Right kidney (tissue), 1 donor: ENCODE measurements around the gene KDM7A.

Experiments
- DNase-seq: peaks from one replicate; pipeline ENCODE4 v3.0.0-alpha.2; 2016

Gene KDM7A

DNA sequence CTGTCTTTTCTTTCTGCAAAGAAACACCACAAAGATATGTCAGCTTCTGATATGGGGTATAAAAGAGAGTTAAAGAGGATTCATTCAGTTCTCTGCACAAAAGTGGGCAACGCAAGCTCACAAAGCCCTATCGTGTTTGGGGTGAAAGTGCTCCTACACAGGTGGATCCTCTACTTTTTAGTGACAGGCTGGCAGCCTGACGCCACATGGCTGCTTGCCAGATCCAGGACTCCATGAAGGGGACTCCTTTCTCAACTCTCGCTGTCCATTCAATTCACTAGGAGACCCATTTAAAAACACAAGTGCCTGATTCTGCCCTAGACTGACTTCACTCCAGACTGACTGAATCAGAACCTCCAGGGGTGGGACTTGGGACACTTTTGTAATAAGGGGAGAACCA is 122.0 kb downstream of the KDM7A start:
- DNase-seq = no peak

DNA sequence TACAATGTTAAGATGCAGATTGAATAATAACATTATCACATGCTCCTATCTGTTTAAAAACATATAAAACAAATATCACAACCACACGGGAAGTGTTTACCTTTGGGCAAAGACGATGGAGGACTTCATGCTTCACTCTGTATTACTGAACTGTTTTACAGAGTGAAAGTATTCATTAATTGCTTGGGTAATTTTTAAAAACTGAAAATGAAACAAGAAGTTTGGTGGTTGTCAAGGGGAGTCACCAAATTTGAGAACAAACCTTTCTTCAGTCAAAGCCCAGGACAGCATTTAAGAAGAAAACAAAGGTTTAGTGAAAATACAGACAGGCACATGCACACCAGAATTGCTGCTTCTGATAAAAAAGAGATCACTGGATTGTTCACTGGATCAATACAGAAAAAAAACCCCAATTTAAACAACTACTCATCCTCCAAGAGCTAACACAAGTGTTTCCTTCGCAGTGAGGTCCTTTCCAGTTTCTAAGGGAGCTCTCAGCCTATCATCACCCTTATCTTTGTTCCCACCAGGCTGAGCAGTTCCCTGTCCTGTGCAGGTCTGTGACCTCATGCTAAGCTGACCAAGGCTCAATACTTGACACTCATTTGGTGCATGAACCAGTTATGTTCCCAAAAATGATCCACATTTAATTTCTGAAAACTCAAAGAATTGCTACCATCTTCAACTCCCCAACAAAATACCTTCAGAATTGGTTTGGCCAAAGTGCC is 122.8 kb downstream of the KDM7A start:
- DNase-seq = no peak

DNA sequence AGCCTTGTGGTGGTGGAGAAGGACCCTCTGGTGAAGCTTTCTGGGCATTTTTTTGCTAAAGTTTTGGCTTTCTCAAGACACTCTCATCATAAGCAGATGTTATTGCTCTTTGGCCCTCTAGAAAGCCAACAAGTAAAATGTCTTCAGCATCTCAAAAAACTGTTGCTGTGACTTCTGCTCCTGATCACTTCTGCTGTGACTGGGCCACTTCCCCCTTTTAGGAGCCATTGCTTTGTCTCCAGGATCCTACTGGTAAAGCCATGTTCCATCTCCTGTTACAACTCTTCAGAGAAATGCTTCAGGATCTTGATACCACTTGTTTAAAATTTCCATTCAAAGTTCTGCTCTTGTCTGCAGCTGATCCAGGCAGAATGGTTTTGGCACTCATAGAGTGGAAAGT is 125.0 kb downstream of the KDM7A start:
- no peak for DNase-seq

DNA sequence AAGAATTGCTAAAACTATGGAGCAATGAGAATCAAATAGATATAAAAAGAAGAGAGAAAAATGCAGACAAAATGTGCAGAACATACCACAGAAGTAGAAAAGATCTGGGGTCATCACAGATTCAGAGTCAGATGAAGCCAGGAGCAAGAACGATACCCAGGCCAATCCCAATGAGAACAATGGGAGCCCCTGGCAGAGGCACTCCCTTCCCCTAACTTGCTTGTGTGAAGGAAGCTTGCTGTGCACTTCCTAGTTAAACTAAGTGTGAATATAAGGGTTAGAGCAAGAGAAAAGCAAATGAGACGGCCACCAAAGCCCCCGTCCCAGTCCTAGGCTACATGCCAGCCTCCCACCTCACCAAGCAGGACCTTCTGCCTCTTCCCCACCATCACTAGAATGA is 126.7 kb downstream of the KDM7A start:
- no peak for DNase-seq

DNA sequence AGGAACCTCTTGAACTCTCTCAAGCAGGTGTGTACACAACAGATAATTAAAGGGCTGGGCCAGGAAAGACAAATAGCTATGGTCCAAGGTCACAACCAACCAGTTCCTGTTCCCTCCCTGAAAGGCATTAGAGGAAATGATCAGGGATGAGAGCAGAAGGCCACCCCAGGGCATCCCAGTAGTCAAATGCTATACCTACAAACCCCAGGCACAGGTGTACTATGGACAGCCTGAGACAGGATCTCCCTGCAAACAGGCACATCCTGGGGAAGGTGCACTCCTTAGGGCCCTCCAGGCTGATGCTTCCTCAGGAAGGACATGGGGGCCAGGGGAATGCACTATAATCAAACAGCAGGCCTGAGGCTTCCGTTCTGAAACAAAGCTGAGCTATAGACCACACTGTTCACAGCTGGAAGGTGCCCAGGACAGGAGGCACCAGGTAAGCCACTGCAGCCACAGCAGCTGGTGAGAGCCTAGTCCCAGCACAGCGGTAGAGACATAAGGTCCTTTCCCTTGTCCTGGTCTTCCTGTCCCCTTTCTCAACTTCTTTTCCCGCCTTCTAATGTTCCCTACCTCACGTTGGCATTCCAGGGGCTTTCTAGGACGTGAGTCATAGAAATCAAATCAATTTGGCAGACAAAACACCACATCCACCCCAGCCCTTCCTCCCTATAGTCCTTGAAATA is 127.3 kb downstream of the KDM7A start:
- no peak for DNase-seq

DNA sequence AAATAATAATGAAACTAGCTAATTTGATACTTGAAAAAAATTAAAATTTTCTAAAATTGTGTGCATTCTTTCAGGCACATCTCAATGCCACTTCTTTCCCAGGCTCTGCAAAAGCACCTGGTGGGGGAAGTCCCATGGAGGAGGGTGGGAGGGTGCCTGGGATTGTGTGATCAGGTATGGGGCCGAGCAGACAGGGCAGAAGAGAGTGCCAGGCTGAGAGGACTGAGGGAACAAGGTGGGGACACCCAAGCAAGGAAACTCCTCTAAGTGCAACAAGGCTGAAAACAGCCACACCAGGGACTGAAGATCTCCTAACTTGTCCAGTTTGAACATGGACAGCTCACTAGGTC is 127.8 kb downstream of the KDM7A start:
- no peak for DNase-seq

DNA sequence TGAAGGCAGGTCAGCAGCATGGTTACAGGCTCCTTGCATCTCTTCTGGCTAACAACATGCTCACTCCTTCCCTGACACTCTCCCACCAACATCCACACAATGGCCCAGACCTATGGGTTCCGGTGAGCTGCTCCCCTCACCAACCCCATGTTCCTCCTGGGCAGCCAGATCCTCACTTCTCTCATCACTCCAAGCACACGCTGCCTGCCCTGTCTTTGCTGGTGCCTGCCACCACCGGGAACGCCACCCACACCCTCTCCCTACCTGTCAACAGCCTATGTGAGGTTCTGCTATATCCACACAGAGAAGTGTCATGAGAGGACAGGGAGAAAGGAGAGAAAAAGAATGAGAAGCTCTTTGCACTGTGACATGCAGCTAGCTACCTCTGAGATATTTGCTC is 128.6 kb downstream of the KDM7A start:
- no peak for DNase-seq

DNA sequence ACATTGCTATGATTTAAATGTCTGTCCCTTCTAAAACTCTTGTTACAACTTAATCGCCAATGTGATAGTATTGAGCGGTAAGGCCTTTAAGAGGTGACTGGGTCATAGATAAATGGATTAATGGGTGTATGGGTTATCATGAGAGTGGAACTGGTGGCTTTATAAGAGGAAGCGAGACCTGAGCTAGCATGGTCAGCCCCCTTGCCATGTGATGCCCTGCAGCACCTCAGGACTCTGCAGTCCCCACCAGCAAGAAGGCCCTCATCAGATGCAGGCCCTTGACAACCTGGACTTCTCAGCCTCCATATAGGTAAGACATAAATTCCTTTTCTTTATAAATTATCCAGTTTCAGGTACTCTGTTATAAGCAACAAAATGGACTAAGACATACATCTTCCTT is 129.6 kb downstream of the KDM7A start:
- DNase-seq = no peak

DNA sequence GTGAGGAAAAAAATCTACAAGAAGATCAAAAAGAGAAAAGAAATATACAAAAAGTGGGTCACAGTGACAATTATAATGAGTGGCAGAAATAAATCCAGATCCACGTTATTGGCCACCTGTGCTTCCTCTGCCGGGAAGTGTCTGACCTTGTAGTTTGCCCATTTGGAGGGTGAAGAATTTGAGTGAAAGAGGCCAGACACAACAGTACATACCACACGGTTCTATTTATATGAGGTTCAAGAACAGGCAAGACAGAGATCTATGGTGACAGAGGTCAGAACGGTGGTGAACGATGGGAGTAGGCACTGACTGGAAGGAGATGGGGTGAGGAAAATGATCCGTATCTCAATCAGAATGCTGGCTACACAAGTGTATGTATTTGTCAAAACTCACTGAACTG is 131.1 kb downstream of the KDM7A start:
- DNase-seq = no peak

DNA sequence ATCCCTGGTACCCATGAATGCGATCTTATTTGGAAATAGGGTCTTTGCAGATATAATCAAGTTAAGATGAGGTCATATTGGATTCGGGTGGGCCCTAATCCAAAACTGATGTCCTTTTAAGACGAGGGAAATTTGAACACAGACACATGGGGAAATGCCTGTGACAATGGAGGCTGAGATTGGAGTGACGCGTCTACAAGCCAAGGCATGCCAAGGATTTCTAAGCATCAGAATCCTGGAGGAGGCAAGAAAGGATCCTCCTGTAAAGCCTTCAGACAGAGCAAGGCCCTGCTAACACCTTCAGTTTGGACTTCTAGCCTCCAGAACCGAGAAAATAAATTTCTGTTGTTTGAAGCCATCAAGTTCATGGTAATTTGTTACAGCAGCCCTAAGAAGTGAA is 132.5 kb downstream of the KDM7A start:
- DNase-seq = no peak

DNA sequence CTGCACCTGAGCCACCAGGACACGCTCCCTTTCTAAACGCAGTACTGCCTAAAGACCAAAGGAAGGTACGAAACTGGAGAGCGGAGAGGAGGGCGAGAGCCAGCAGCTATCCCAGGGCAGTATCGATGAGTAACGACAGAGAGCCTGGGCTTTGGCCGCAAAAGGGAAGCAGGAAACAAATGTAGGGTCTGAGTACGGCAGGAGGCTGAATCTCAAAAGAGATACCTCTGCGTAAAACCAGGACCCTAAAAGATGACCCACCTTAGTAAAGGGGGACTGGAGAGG is 134.5 kb downstream of the KDM7A start:
- no peak for DNase-seq

DNA sequence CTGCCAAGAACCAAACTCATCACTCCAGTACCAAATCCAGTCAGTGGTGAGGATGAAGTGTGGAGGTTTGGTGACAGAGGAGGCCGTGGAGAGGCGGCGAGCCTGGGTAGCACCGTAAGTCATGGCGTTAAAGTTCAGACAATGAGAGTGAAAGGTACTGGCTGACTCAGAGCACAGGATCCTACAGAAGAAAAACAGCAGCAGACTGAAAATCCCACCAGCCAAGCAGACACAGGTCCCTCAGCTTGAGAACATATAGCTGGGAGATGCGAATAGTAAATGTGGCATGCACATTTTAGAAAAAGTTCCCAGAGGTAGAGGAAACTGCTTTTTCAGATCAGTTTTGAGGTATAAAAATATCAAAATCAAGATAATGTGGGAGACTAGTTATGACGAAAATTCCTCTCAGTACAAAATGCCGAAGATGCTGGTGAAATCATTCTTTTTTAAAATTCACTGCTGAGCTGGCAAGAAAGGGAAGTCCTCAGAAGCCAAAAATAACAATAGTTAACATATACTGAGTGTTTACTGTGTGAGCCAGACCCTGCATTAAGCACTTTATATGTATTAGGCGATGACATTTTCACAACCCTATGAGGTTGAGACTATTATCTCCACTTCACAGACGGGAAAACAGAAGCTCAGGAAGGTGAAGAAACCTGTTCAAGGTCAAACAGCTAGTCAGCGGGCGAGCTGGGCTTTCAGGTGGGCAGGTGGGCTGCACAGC is 135.0 kb downstream of the KDM7A start:
- no peak for DNase-seq

DNA sequence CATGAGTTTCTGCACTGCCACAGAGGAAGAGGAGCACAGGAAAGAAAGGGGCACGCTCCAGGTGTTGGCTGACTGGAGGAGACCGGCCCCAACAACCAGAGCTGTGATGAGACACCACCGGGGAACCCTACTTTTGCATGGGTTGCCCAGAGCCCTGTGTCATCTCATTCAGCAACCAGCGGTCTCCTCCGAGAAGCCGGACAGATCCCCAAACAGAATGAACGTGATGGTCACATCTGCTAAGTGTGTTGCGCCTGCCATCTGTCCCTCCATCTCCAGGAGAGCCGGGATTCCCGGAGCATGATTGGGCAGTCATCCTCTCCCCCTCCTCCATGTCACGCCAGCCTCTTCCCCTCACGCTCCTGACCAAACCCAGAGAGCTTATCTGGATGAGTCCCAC is 136.9 kb downstream of the KDM7A start:
- no peak for DNase-seq

DNA sequence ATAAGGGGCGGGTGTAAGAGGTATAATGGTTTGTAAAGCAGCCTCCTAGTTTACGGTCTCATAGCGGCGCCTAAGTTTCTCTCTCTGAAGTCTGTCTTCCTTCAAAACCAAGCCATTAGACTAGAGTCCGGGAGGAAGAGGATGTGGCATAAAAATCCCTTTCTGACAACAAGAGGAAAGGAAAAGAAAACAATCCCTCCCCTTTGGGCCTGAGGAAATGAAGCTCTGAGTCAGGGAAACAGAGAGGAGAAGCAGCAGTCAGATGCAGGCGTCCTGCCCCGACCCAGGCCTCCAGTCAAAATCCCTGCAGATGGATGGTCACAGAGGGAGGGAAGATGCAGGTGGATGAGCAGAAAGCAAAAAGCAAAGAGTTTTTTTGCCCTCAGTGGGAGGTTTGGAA is 137.7 kb downstream of the KDM7A start:
- DNase-seq = no peak

DNA sequence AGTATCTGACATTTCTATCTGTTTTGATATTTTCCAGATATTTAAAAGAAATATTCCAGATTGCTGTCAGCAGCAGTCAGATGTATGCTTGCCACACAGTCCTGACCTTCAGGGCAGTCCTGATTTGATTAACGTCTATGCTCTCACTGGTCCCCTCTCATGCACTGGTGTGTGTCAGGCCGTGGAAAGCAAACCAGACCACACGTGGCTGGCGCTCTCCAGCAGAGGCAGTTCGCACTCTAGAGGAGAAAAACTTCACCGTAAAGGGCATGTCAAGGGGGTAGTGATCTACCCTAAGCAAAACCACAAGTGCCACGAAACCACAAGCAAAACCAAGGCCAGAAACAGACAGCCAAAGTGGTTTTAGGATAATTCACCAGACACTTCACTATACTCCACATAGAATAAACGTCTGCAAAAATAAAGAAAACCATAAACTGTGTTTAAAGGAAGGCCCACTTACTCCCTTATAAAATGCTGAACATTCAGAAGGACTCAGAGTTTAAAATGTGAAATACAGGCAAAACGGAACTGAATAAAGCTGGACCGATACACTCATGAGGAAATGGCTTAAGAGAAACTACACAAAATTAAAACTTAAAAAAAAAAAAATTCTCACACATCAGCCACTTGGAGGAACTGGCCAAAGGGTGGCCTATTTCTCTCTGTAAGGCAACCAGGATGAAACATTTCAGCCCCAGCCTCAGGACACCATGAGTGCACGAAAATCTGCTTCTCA is 140.4 kb downstream of the KDM7A start:
- DNase-seq = no peak

DNA sequence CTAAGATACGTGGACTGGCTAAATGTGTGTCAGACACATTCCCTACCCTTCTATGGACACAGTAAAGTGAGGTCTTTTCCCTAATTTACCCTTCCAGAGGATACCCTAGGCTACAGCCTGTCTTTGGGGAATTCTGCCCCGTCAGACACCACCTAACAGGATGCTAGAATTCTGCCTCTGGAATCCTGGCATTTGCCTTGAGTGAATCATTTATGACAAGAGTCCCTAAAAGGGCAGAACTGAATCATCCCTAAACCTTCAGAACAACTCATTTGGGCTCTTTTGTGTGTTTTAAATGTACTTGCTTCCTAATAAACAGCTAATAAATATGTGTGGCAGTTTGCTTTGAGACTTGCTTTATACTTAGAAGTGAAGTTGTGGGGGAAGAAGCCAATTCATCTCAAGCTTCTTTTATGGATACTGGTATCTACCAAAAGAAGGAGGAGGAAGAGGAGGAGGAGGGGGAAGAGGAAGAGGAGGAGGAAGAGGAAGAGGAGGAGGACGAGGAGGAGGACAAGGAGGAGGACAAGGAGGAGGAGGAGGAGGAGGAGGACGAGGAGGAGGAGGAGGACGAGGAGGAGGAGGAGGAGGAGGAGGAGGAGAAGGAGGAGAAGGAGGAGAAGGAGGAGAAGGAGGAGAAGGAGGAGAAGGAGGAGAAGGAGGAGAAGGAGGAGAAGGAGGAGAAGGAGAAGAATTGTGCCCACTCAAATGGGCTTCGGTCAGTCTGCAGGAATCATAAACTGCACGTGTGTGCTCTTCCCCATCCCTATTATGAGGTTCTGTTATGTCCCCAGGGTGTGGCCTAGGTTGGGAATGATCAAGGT is 141.2 kb downstream of the KDM7A start:
- DNase-seq = no peak
